Karpas-422 (cell line): ENCODE measurements around the gene NFAT5. TPM values are rescaled to one million over a fixed set of nuclear protein-coding genes. Genes with fewer than 3 reads are reported as not detected.
A peak's percentile ranks its signal among the peaks of the same experiment; 100 is the strongest.
"Not testable (repeated sequence)": the region's sequence is repeated elsewhere in the genome, so short reads cannot be mapped to it uniquely, and the experiment has no call there.

Source experiments
- DNase-seq: peaks from one replicate; pipeline ENCODE4 v3.0.0-alpha.2; 2015
- H2AFZ ChIP-seq: fragments of 200-600 bp; sonication (generic); 2 replicates; pipeline ENCODE4 v1.6.1; 2014; ENCODE audit warnings: antibody characterized with exemption, low read length, mixed read lengths
- H3K27ac ChIP-seq: fragments of 200-600 bp; sonication (generic); 2 replicates; pipeline ENCODE4 v1.5.1; 2014; ENCODE audit warnings: mild to moderate bottlenecking, low read length, moderate library complexity
- H3K27me3 ChIP-seq: fragments of 200-600 bp; sonication (generic); 2 replicates; pipeline ENCODE4 v1.6.1; 2014; ENCODE audit warnings: low read length, mixed read lengths
- H3K36me3 ChIP-seq: fragments of 200-600 bp; sonication (generic); 2 replicates; pipeline ENCODE4 v1.6.1; 2014; ENCODE audit warnings: low read length, mixed read lengths; ENCODE audit not compliant: insufficient read depth
- H3K4me1 ChIP-seq: fragments of 200-600 bp; sonication (generic); 2 replicates; pipeline ENCODE4 v1.6.1; 2014; ENCODE audit warnings: mild to moderate bottlenecking, low read length, mixed read lengths
- H3K4me2 ChIP-seq: fragments of 200-600 bp; sonication (generic); 2 replicates; pipeline ENCODE4 v1.6.1; 2014; ENCODE audit warnings: low read length, low read depth, mild to moderate bottlenecking; ENCODE audit not compliant: poor library complexity, severe bottlenecking
- H3K4me3 ChIP-seq: fragments of 200-600 bp; sonication (generic); 2 replicates; pipeline ENCODE4 v1.5.1; 2014; ENCODE audit warnings: mild to moderate bottlenecking, antibody characterized with exemption, low read length, mixed read lengths
- H3K79me2 ChIP-seq: fragments of 200-600 bp; sonication (generic); 2 replicates; pipeline ENCODE4 v1.6.1; 2014; ENCODE audit warnings: mild to moderate bottlenecking, low read length, mixed read lengths
- H3K9ac ChIP-seq: fragments of 200-600 bp; sonication (generic); 2 replicates; pipeline ENCODE4 v1.6.0; 2014; ENCODE audit warnings: low read length
- H3K9me2 ChIP-seq: fragments of 200-600 bp; sonication (generic), shearing (Covaris generic); replicated peaks from 2 replicates; pipeline ENCODE4 v1.6.0; 2014; ENCODE audit warnings: mild to moderate bottlenecking, low read length, moderate library complexity; ENCODE audit not compliant: insufficient read depth
- H3K9me3 ChIP-seq: fragments of 300-700, 200-600 bp; sonication (generic); 2 replicates; pipeline ENCODE4 v1.6.1; 2014; ENCODE audit warnings: low read length, mixed read lengths
- H4K20me1 ChIP-seq: fragments of 200-600 bp; sonication (generic); 2 replicates; pipeline ENCODE4 v1.6.1; 2014; ENCODE audit warnings: mild to moderate bottlenecking, antibody characterized with exemption, low read length, low read depth; ENCODE audit not compliant: insufficient read depth
- total RNA-seq: library from RNA; depleted of rRNA; stranded (reverse); fragments of >200 nt; shearing (Covaris generic); gene quantifications from 2 replicates; pipeline ENCODE4 v1.2.3, GENCODE V29; 2014; ENCODE audit warnings: low replicate concordance

NFAT5 gene
- total RNA-seq, 1 experiment from 2014 or later = 41.6 TPM

- no peaks in the 10 kb centered on the region for H3K27me3 ChIP-seq
- no peak overlapping the region for H3K9ac ChIP-seq
- H4K20me1 ChIP-seq = no peaks in the 10 kb centered on the region
- H3K9me3 ChIP-seq = no peaks in the 10 kb centered on the region
- no peaks in the 10 kb centered on the region for H3K36me3 ChIP-seq
- no peaks in the 10 kb centered on the region for H3K9me2 ChIP-seq
- peaks cover 36% of the 10 kb centered on the region for H3K4me1 ChIP-seq
- H3K27ac ChIP-seq = no peak overlapping the region
- H3K4me2 ChIP-seq = no peak overlapping the region
- no peaks in the 10 kb centered on the region for H3K79me2 ChIP-seq
- H2AFZ ChIP-seq = no peak overlapping the region
- peak; percentile 34 for DNase-seq
- H3K4me3 ChIP-seq = no peak overlapping the region
Measured at GRCh38 chr16:69542974-69543373, 22.8 kb upstream of the NFAT5 start.

- H3K27ac ChIP-seq = no peak overlapping the region
- no peak overlapping the region for H2AFZ ChIP-seq
- peak; percentile 45 for DNase-seq
- peaks cover 25% of the 10 kb centered on the region for H3K4me1 ChIP-seq
- H3K9me3 ChIP-seq = no peaks in the 10 kb centered on the region
- H3K4me2 ChIP-seq = no peak overlapping the region
- no peaks in the 10 kb centered on the region for H4K20me1 ChIP-seq
- H3K4me3 ChIP-seq = no peak overlapping the region
- no peak overlapping the region for H3K9ac ChIP-seq
- H3K9me2 ChIP-seq = no peaks in the 10 kb centered on the region
- no peaks in the 10 kb centered on the region for H3K27me3 ChIP-seq
- no peaks in the 10 kb centered on the region for H3K79me2 ChIP-seq
- H3K36me3 ChIP-seq = no peaks in the 10 kb centered on the region
Measured at GRCh38 chr16:69544088-69544487, 21.7 kb upstream of the NFAT5 start.

- H2AFZ ChIP-seq, H3K9ac ChIP-seq, H3K9me2 ChIP-seq, H3K9me3 ChIP-seq, H3K27me3 ChIP-seq, H3K4me3 ChIP-seq, H4K20me1 ChIP-seq, H3K27ac ChIP-seq, DNase-seq, H3K4me1 ChIP-seq, H3K79me2 ChIP-seq, H3K36me3 ChIP-seq, H3K4me2 ChIP-seq: not testable (repeated sequence)
Measured at GRCh38 chr16:69546663-69547062, 19.1 kb upstream of the NFAT5 start.

GRCh38 chr16:69553332-69553731 is 12.4 kb upstream of the NFAT5 start:
- Histone ChIP-seq H3K79me2 (no peaks in the 10 kb centered on the region), H2AFZ (no peak overlapping the region), H3K27ac (no peak overlapping the region), H3K4me1 (no peaks in the 10 kb centered on the region), H3K9me3 (no peaks in the 10 kb centered on the region), H4K20me1 (no peaks in the 10 kb centered on the region), H3K4me3 (no peak overlapping the region), H3K9ac (no peak overlapping the region), H3K4me2 (no peak overlapping the region), H3K9me2 (no peaks in the 10 kb centered on the region), H3K27me3 (no peaks in the 10 kb centered on the region), H3K36me3 (no peaks in the 10 kb centered on the region; the same call in 1 of the 2 replicates)
- DNase-seq = no peak

GRCh38 chr16:69554495-69554894 is 11.3 kb upstream of the NFAT5 start:
- H4K20me1 ChIP-seq = no peaks in the 10 kb centered on the region
- no peak overlapping the region for H3K9ac ChIP-seq
- no peak overlapping the region for H3K4me2 ChIP-seq
- H3K79me2 ChIP-seq = no peaks in the 10 kb centered on the region
- H3K27me3 ChIP-seq = no peaks in the 10 kb centered on the region
- H2AFZ ChIP-seq = peak overlapping the region; percentile 14; the same call in 1 of the 2 replicates
- no peak overlapping the region for H3K27ac ChIP-seq
- no peaks in the 10 kb centered on the region for H3K9me3 ChIP-seq
- H3K36me3 ChIP-seq = no peaks in the 10 kb centered on the region; the same call in 1 of the 2 replicates
- H3K4me3 ChIP-seq = no peak overlapping the region
- DNase-seq = peak; percentile 68
- no peaks in the 10 kb centered on the region for H3K9me2 ChIP-seq
- no peaks in the 10 kb centered on the region for H3K4me1 ChIP-seq

GRCh38 chr16:69555437-69555836 is 10.3 kb upstream of the NFAT5 start:
- no peak overlapping the region for H2AFZ ChIP-seq
- no peak overlapping the region for H3K4me3 ChIP-seq
- no peaks in the 10 kb centered on the region for H3K27me3 ChIP-seq
- no peak overlapping the region for H3K27ac ChIP-seq
- H3K9me3 ChIP-seq = no peaks in the 10 kb centered on the region
- no peaks in the 10 kb centered on the region for H3K4me1 ChIP-seq
- DNase-seq = no peak
- no peaks in the 10 kb centered on the region; the same call in 1 of the 2 replicates for H3K36me3 ChIP-seq
- no peaks in the 10 kb centered on the region for H3K9me2 ChIP-seq
- no peak overlapping the region for H3K9ac ChIP-seq
- no peaks in the 10 kb centered on the region for H3K79me2 ChIP-seq
- H3K4me2 ChIP-seq = no peak overlapping the region
- H4K20me1 ChIP-seq = no peaks in the 10 kb centered on the region

GRCh38 chr16:69555867-69556266 is 9.9 kb upstream of the NFAT5 start:
- no peaks in the 10 kb centered on the region; the same call in 1 of the 2 replicates for H3K36me3 ChIP-seq

GRCh38 chr16:69559164-69559563 is 6.6 kb upstream of the NFAT5 start:
- Histone ChIP-seq H3K27me3 (no peaks in the 10 kb centered on the region), H3K4me3 (no peak overlapping the region), H3K9ac (no peak overlapping the region), H3K79me2 (no peaks in the 10 kb centered on the region), H3K36me3 (no peaks in the 10 kb centered on the region; the same call in 1 of the 2 replicates), H4K20me1 (no peaks in the 10 kb centered on the region), H3K4me2 (no peak overlapping the region), H3K9me3 (no peaks in the 10 kb centered on the region), H3K9me2 (no peaks in the 10 kb centered on the region), H3K4me1 (peaks cover 6% of the 10 kb centered on the region), H3K27ac (no peak overlapping the region), H2AFZ (no peak overlapping the region)
- DNase-seq = no peak

More at GRCh38 chr16:69555867-69556266, 9.9 kb upstream of the NFAT5 start:
- H3K79me2 ChIP-seq = no peaks in the 10 kb centered on the region
- H3K9me3 ChIP-seq = no peaks in the 10 kb centered on the region
- no peak overlapping the region for H2AFZ ChIP-seq
- no peak overlapping the region for H3K27ac ChIP-seq
- H4K20me1 ChIP-seq = no peaks in the 10 kb centered on the region
- no peaks in the 10 kb centered on the region for H3K9me2 ChIP-seq
- H3K9ac ChIP-seq = no peak overlapping the region
- no peaks in the 10 kb centered on the region for H3K27me3 ChIP-seq
- H3K4me1 ChIP-seq = no peaks in the 10 kb centered on the region
- DNase-seq = no peak
- H3K4me2 ChIP-seq = no peak overlapping the region
- no peak overlapping the region for H3K4me3 ChIP-seq

GRCh38 chr16:69561367-69561766 is 4.4 kb upstream of the NFAT5 start:
- H3K27ac ChIP-seq, H3K36me3 ChIP-seq, H3K79me2 ChIP-seq, H3K9me2 ChIP-seq, H3K27me3 ChIP-seq, H2AFZ ChIP-seq, H3K4me3 ChIP-seq, H4K20me1 ChIP-seq, DNase-seq, H3K4me2 ChIP-seq, H3K9ac ChIP-seq, H3K9me3 ChIP-seq: not testable (repeated sequence)
- peaks cover 16% of the 10 kb centered on the region for H3K4me1 ChIP-seq
